Measurements from ENCODE around the gene KCNF1. TPM values are rescaled to one million over a fixed set of nuclear protein-coding genes. Genes with fewer than 3 reads are reported as not detected.
A peak's percentile ranks its signal among the peaks of the same experiment; 100 is the strongest.

The KCNF1 gene, protein sequence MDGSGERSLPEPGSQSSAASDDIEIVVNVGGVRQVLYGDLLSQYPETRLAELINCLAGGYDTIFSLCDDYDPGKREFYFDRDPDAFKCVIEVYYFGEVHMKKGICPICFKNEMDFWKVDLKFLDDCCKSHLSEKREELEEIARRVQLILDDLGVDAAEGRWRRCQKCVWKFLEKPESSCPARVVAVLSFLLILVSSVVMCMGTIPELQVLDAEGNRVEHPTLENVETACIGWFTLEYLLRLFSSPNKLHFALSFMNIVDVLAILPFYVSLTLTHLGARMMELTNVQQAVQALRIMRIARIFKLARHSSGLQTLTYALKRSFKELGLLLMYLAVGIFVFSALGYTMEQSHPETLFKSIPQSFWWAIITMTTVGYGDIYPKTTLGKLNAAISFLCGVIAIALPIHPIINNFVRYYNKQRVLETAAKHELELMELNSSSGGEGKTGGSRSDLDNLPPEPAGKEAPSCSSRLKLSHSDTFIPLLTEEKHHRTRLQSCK
- 0.14 TPM for polyA plus RNA-seq (2013, experiment 1 of 2)
- polyA plus RNA-seq (2013, experiment 2 of 2): 0.08 TPM

DNA sequence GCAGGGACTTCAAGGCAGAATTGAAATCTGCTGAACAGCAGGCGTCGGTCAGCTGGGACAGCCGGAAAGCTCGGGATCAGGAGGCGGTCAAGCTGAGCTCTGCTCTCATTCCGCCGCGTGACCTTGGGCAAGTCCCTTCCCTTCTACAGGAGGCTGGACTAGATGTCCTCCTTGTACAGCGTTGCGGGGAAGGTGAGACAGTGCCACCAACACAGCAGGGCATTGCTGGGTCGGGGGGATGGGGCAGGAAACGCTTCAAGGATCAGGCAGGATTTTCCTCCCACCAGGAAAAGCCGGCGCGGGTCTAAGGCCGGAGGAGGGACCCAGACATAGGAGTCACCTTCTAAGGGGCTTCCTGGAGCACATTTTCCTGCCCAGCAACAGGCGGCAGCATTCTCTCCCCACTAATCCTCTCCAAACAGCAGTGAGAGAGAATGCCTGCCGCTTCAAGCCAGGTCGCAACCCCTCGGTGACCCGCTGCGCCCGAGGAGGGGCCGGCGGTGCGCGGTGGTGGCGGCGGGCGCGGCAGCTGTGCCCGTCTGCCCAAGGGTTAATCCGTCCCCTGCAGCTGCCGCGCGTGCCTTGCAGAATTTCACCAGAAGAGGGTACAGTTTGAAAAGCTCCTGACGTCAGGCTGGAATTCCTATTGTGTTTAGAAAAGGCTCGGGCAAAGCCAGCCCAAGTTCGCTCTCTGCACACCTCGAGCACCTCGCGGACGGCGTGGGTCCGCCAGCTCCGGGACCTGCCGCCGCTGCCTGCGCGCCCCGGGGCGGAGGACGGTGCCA, at the start of gene KCNF1:
KCNF1 (plus strand) TSS at position 644 of the 785 bp plus-strand sequence. CDS start 493 bp downstream, outside the sequence.
- Histone ChIP-seq H2BK120ac (ENCODE audit: low read depth, low read length) (no peak within 1 kb of the TSS), H3K4me2 (ENCODE audit: insufficient read depth, low read length, poor library complexity, severe bottlenecking) (peak within 1 kb of the TSS; percentile 96), H3K36me3 (replicated peaks in 1 of 2; ENCODE audit: control insufficient read depth in 2 of 2, insufficient read depth in 2 of 2, low read length in 2 of 2) (no peaks in the 10 kb centered on the region), H3K4ac (ENCODE audit: low read length) (peak within 1 kb of the TSS; percentile 25), H4K91ac (ENCODE audit: low read depth, low read length, poor library complexity) (no peak within 1 kb of the TSS), H2BK5ac (ENCODE audit: low read length) (peak within 1 kb of the TSS; percentile 57), H4K8ac (ENCODE audit: low read depth, low read length) (no peak within 1 kb of the TSS), H3K9ac (ENCODE audit: low read depth, low read length, poor library complexity) (peak within 1 kb of the TSS; percentile 79), H3K4me3 (ENCODE audit: low read length in 2 of 2) (peak within 1 kb of the TSS; percentile 35 to 79), H3K18ac (ENCODE audit: low read length) (peak within 1 kb of the TSS; percentile 91), H2AK5ac (ENCODE audit: low read depth, low read length) (no peak within 1 kb of the TSS), H3K79me1 (ENCODE audit: low read depth, low read length) (no peaks in the 10 kb centered on the region), H3K27me3 (ENCODE audit: control insufficient read depth in 3 of 3, insufficient read depth in 3 of 3, low read depth in 1 of 3, low read length in 3 of 3) (peaks cover 6 to 35% (median 18%) of the 10 kb centered on the region in 3 experiments), H3K4me1 (ENCODE audit: control insufficient read depth in 2 of 2, insufficient read depth in 1 of 2, low read depth in 1 of 2, low read length in 2 of 2) (peaks cover 9 to 11% of the 10 kb centered on the region in 2 donors), H3K14ac (ENCODE audit: low read length) (no peak within 1 kb of the TSS), H2BK15ac (ENCODE audit: low read length) (peak within 1 kb of the TSS; percentile 20), H2AFZ (ENCODE audit: low read length) (peak within 1 kb of the TSS; percentile 84), H2BK12ac (ENCODE audit: low read length) (peak within 1 kb of the TSS; percentile 82), H3K27ac (replicated peaks; ENCODE audit: low read length) (no peak within 1 kb of the TSS), H3K23ac (ENCODE audit: low read depth, low read length, poor library complexity) (peak within 1 kb of the TSS; percentile 90), H3K9me3 (replicated peaks in 1 of 2; ENCODE audit: control insufficient read depth in 2 of 2, insufficient read depth in 1 of 2, low read depth in 1 of 2, low read length in 2 of 2) (peaks cover 7 to 12% of the 10 kb centered on the region in 2 donors)
- peak; percentile 89 for DNase-seq (ENCODE audit: low spot score)
- WGBS, 2 donors (ENCODE audit: extremely low coverage in 2 of 2, insufficient read length in 2 of 2, insufficient replicate concordance in 1 of 2): no CpG with 5 or more reads among the region's 53 CpGs

DNA sequence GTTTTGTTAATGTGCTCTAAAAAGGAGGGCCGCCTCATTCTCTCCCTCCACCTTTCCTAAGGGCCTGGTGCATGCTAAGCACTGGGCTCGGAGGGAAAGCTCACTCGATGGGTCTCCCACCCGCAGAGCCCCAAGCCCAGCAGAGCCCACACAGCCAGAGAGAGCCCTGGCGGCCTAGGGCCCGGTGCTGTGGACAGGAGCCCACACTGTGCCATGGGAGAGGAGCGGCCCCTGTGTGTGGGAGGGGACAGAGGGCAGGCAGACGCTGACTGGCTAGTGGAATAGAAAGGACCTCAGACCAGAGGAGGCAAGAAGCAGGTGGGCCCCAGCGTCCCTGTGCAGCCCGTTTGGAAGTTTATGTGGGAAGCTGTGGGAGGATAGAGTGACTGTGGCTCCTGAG, 49.4 kb upstream of the KCNF1 start:
- Histone ChIP-seq H2BK15ac (ENCODE audit: low read length) (no peak overlapping the region), H3K4me2 (ENCODE audit: insufficient read depth, low read length, poor library complexity, severe bottlenecking) (no peak overlapping the region), H3K4ac (ENCODE audit: low read length) (no peak overlapping the region), H3K4me1 (ENCODE audit: control insufficient read depth in 2 of 2, insufficient read depth in 1 of 2, low read depth in 1 of 2, low read length in 2 of 2) (peaks cover 3 to 5% of the 10 kb centered on the region in 2 donors), H2AFZ (ENCODE audit: low read length) (peak overlapping the region; percentile 25), H3K4me3 (ENCODE audit: low read length in 2 of 2) (no peak overlapping the region), H3K23ac (ENCODE audit: low read depth, low read length, poor library complexity) (no peak overlapping the region), H4K8ac (ENCODE audit: low read depth, low read length) (no peak overlapping the region), H3K18ac (ENCODE audit: low read length) (no peak overlapping the region), H2AK5ac (ENCODE audit: low read depth, low read length) (no peak overlapping the region), H3K14ac (ENCODE audit: low read length) (no peak overlapping the region), H2BK12ac (ENCODE audit: low read length) (no peak overlapping the region), H3K79me1 (ENCODE audit: low read depth, low read length) (no peaks in the 10 kb centered on the region), H3K27me3 (ENCODE audit: control insufficient read depth in 3 of 3, insufficient read depth in 3 of 3, low read depth in 1 of 3, low read length in 3 of 3) (peaks cover 0 to 10% (median 0%) of the 10 kb centered on the region in 3 experiments), H3K36me3 (replicated peaks in 1 of 2; ENCODE audit: control insufficient read depth in 2 of 2, insufficient read depth in 2 of 2, low read length in 2 of 2) (no peaks in the 10 kb centered on the region), H3K9ac (ENCODE audit: low read depth, low read length, poor library complexity) (no peak overlapping the region), H3K9me3 (replicated peaks in 1 of 2; ENCODE audit: control insufficient read depth in 2 of 2, insufficient read depth in 1 of 2, low read depth in 1 of 2, low read length in 2 of 2) (no peaks in the 10 kb centered on the region), H2BK120ac (ENCODE audit: low read depth, low read length) (no peak overlapping the region), H2BK5ac (ENCODE audit: low read length) (no peak overlapping the region), H4K91ac (ENCODE audit: low read depth, low read length, poor library complexity) (no peak overlapping the region), H3K27ac (replicated peaks; ENCODE audit: low read length) (no peak overlapping the region)
- no peak for DNase-seq (ENCODE audit: low spot score)
- WGBS, 2 donors (ENCODE audit: extremely low coverage in 2 of 2, insufficient read length in 2 of 2, insufficient replicate concordance in 1 of 2): no CpG with 5 or more reads among the region's 10 CpGs

DNA sequence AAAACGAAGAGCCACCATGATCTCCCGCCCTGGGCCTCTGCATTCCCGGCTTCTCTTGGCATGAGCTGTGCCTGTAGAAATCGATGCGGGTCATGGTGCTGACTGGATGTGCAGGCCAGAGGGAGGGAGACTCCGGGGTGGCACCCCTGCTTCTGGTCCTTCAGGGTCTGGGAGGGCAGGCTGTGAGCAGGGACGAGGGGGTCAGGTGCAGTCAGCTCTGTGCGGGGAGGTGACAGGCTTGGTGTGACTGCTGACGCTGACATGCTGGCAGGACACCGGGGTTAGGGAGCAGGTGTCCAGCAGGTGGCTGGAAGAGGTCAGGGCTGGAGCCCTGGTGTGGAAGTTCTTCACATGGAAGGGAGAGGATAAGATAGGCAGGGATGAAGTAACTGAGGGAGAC, 48.7 kb upstream of the KCNF1 start:
- H3K9me3 ChIP-seq (replicated peaks in 1 of 2; ENCODE audit: control insufficient read depth in 2 of 2, insufficient read depth in 1 of 2, low read depth in 1 of 2, low read length in 2 of 2): no peaks in the 10 kb centered on the region
- H2BK5ac ChIP-seq (ENCODE audit: low read length): no peak overlapping the region
- no peak overlapping the region for H2BK12ac ChIP-seq (ENCODE audit: low read length)
- H3K18ac ChIP-seq (ENCODE audit: low read length): peak overlapping the region; percentile 36
- no peak overlapping the region for H3K4me3 ChIP-seq (ENCODE audit: low read length in 2 of 2)
- WGBS, 2 donors (ENCODE audit: extremely low coverage in 2 of 2, insufficient read length in 2 of 2, insufficient replicate concordance in 1 of 2): no CpG with 5 or more reads among the region's 10 CpGs
- peak overlapping the region; percentile 15 for H3K9ac ChIP-seq (ENCODE audit: low read depth, low read length, poor library complexity)
- no peaks in the 10 kb centered on the region for H3K79me1 ChIP-seq (ENCODE audit: low read depth, low read length)
- no peak overlapping the region for H2AFZ ChIP-seq (ENCODE audit: low read length)
- H2BK15ac ChIP-seq (ENCODE audit: low read length): no peak overlapping the region
- H3K36me3 ChIP-seq (replicated peaks in 1 of 2; ENCODE audit: control insufficient read depth in 2 of 2, insufficient read depth in 2 of 2, low read length in 2 of 2): no peaks in the 10 kb centered on the region
- no peak overlapping the region for H2BK120ac ChIP-seq (ENCODE audit: low read depth, low read length)
- H3K4me2 ChIP-seq (ENCODE audit: insufficient read depth, low read length, poor library complexity, severe bottlenecking): no peak overlapping the region
- H3K14ac ChIP-seq (ENCODE audit: low read length): no peak overlapping the region
- no peak overlapping the region for H3K27ac ChIP-seq (replicated peaks; ENCODE audit: low read length)
- no peak overlapping the region for H4K91ac ChIP-seq (ENCODE audit: low read depth, low read length, poor library complexity)
- H2AK5ac ChIP-seq (ENCODE audit: low read depth, low read length): no peak overlapping the region
- no peak overlapping the region for H3K4ac ChIP-seq (ENCODE audit: low read length)
- H3K4me1 ChIP-seq (ENCODE audit: control insufficient read depth in 2 of 2, insufficient read depth in 1 of 2, low read depth in 1 of 2, low read length in 2 of 2): peaks cover 3 to 5% of the 10 kb centered on the region in 2 donors
- no peak for DNase-seq (ENCODE audit: low spot score)
- H4K8ac ChIP-seq (ENCODE audit: low read depth, low read length): no peak overlapping the region
- H3K23ac ChIP-seq (ENCODE audit: low read depth, low read length, poor library complexity): peak overlapping the region; percentile 26
- peaks cover 0 to 18% (median 0%) of the 10 kb centered on the region in 3 experiments for H3K27me3 ChIP-seq (ENCODE audit: control insufficient read depth in 3 of 3, insufficient read depth in 3 of 3, low read depth in 1 of 3, low read length in 3 of 3)
